HUES64 (cell line): Measurements from ENCODE around the gene CLEC4M.

Experiments
- H3K27ac ChIP-seq: 2 replicates; pipeline ENCODE4 v1.7.0; 2013; ENCODE audit warnings: low read depth, low read length, inconsistent platforms
- H3K27me3 ChIP-seq: 2 replicates; pipeline ENCODE4 v1.6.1; 2013; ENCODE audit warnings: mild to moderate bottlenecking, low read length; ENCODE audit not compliant: insufficient read depth
- H3K36me3 ChIP-seq: 2 replicates; pipeline ENCODE4 v1.6.1; 2013; ENCODE audit warnings: mild to moderate bottlenecking, low read length; ENCODE audit not compliant: insufficient read depth
- H3K4me1 ChIP-seq: 2 replicates; pipeline ENCODE4 v1.6.1; 2013; ENCODE audit warnings: mild to moderate bottlenecking, low read length, moderate library complexity; ENCODE audit not compliant: insufficient read depth
- H3K4me3 ChIP-seq: 2 replicates; pipeline ENCODE4 v1.5.1; 2013; ENCODE audit warnings: mild to moderate bottlenecking, low read length, moderate library complexity
- H3K9ac ChIP-seq: 2 replicates; pipeline ENCODE4 v1.6.1; 2013; ENCODE audit warnings: mild to moderate bottlenecking, low read depth, low read length
- H3K9me3 ChIP-seq: 2 replicates; pipeline ENCODE4 v1.6.1; 2013; ENCODE audit warnings: low read depth, low read length; ENCODE audit not compliant: insufficient read depth
- WGBS: fragments of 150-250, 120-280 bp; methylation state at CpG from one replicate; pipeline ENCODE4 v1.1.7; 2013; ENCODE audit warnings: missing lambda C conversion rate; 5-methylcytosine and 5-hydroxymethylcytosine counted together

Gene CLEC4M

GRCh38 chr19:7778081-7778480, 15.0 kb downstream of the CLEC4M start:
- Histone ChIP-seq H3K27me3 (peaks cover 8% of the 10 kb centered on the region), H3K4me1 (no peaks in the 10 kb centered on the region), H3K9ac (no peak overlapping the region), H3K9me3 (no peaks in the 10 kb centered on the region), H3K27ac (no peak overlapping the region), H3K4me3 (no peak overlapping the region), H3K36me3 (no peaks in the 10 kb centered on the region)
- WGBS = 70% methylated on average over 5 of the region's 5 CpGs

DNA sequence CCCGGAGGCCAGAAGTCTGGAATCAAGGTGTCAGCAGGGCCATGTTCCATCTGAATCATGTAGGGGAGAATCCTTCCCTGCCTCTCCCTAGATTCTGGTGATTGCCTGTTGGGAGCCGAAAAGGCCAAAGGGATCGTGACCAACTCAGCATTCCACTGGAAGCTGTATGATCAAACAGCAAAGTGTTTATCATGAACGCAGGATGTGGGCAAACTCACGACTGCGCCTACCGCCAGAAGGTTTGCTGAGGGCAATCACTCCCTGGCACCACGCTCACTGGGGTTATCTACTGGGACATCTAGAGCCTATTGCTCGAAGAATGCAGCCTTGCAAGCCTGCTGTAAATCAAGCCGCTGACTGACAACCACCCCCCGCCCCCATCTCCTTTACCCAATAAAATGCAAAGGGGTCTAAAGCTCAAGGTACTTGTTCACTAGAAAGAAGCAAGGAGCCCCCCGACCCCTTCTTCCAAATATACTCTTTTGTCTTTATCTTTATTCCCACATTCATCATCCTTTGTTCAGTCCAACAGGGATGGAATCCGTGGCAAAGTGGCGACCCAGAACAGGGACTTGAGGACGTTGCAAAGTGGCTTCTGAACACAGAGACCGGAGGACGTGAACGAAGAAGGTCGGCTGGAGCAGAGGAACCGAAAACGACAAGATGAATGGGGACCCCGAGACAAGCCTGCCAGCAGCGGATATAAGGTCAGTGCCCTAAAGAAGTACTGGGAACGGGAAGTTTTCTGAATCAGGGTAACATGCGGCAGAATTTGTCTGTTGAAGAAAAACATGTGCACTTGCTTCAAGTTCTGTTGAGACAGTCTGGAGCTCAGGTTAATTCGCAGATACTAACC, 16.8 kb downstream of the CLEC4M start:
- H3K27ac ChIP-seq = no peak overlapping the region
- H3K4me1 ChIP-seq = peaks cover 7% of the 10 kb centered on the region
- H3K27me3 ChIP-seq = peaks cover 26% of the 10 kb centered on the region
- no peak overlapping the region for H3K4me3 ChIP-seq
- WGBS = 81% methylated on average over 26 of the region's 26 CpGs
- H3K9me3 ChIP-seq = no peaks in the 10 kb centered on the region
- no peaks in the 10 kb centered on the region for H3K36me3 ChIP-seq
- no peak overlapping the region for H3K9ac ChIP-seq

DNA sequence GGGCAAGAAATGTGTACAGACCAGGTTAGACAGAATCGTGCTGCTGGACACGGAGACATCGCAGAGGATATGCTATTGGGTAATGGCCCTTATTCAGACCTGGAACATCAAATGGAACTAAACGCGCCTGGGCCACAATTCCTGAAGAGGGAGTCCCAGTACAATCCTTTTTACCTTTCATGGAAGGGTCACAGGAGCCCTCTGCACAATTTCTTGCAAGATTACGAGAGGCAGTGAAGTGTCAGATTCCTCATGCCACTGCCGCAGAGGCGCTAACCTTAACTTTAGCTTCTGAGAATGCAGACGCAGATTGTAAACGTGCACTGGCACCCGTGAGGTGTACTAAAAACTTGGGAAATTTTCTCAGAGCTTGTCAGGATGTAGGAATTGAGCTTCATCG, 18.1 kb downstream of the CLEC4M start:
- H3K27me3 ChIP-seq = peaks cover 29% of the 10 kb centered on the region
- peaks cover 7% of the 10 kb centered on the region for H3K4me1 ChIP-seq
- H3K36me3 ChIP-seq = no peaks in the 10 kb centered on the region
- no peak overlapping the region for H3K9ac ChIP-seq
- WGBS = 70% methylated on average over 12 of the region's 12 CpGs
- H3K9me3 ChIP-seq = no peaks in the 10 kb centered on the region
- no peak overlapping the region for H3K27ac ChIP-seq
- H3K4me3 ChIP-seq = no peak overlapping the region

DNA sequence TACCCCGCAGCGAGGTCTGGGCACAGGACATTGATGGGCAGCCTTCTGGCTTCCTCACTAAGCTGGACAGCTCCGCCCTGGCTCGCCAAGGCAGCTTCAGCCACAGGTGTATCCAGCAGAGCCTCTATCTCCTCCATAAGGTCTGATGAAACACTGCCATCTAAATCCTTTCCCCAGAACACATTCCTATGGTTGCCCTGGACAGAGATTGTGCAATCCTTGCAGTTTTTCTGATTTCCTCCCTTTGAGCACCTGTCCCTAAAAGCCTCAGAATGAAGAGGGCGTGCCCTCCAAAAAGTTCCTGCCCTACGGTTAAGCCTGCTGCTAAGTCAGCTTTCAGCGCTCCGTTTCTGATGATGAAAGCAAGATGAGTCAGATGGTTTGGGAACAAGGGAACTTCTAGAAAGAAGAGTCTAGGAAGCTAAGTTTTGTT, 21.0 kb downstream of the CLEC4M start:
- Histone ChIP-seq H3K27ac (no peak overlapping the region), H3K27me3 (peaks cover 57% of the 10 kb centered on the region), H3K4me1 (peaks cover 7% of the 10 kb centered on the region), H3K36me3 (no peaks in the 10 kb centered on the region), H3K9me3 (no peaks in the 10 kb centered on the region), H3K4me3 (no peak overlapping the region), H3K9ac (no peak overlapping the region)
- 16% methylated on average over 8 of the region's 8 CpGs for WGBS

DNA sequence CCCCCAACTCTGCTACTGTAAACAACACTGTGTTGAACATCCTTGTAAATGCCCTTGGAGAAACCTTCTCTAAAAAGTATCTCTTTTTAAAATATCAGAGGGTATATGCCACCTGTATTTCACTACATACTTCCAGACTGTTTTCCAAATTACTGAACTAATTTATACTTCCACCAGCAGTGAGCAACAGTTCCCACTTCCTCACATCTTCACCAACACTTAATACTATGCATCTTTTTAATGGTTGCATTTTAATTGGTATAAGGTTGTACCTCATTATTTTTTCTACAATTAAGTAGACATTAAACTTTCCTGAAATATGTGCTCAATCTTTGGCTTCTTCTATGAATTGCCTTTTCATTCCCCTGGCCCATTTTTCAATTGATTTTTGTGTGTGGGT, 21.8 kb downstream of the CLEC4M start:
- H3K4me3 ChIP-seq = no peak overlapping the region
- H3K9ac ChIP-seq = no peak overlapping the region
- peaks cover 65% of the 10 kb centered on the region for H3K27me3 ChIP-seq
- peaks cover 7% of the 10 kb centered on the region for H3K4me1 ChIP-seq
- no peaks in the 10 kb centered on the region for H3K9me3 ChIP-seq
- no peaks in the 10 kb centered on the region for H3K36me3 ChIP-seq
- no peak overlapping the region for H3K27ac ChIP-seq

DNA sequence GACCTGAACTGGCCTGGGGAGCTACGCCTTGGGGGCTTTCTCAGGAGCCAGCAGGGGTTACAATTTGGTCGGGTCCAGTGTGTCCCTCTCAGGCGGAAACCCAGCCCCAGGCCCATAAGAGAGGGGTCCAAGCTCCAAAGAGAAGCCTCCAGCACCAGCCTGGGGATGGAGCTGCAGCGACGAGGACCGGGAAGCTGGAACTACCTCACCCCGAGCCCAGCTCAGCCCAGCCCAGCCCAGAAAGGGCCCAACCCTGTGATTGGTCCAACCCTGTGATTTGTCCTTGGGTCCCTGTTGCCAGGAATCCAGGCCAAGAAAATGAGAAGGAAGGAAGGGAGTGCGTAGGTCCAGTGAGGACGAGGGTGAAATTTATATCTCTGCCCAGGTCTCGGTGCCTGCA, 24.1 kb downstream of the CLEC4M start:
- peak overlapping the region; percentile 40 for H3K4me3 ChIP-seq
- H3K4me1 ChIP-seq = peaks cover 7% of the 10 kb centered on the region
- H3K9me3 ChIP-seq = no peaks in the 10 kb centered on the region
- no peak overlapping the region for H3K9ac ChIP-seq
- H3K27ac ChIP-seq = no peak overlapping the region
- peaks cover 75% of the 10 kb centered on the region for H3K27me3 ChIP-seq
- 31% methylated on average over 10 of the region's 10 CpGs for WGBS
- H3K36me3 ChIP-seq = no peaks in the 10 kb centered on the region

GRCh38 chr19:7787602-7788177, 24.6 kb downstream of the CLEC4M start:
- H3K4me1 ChIP-seq = peaks cover 7% of the 10 kb centered on the region
- no peaks in the 10 kb centered on the region for H3K36me3 ChIP-seq
- H3K27me3 ChIP-seq = peaks cover 75% of the 10 kb centered on the region
- no peak overlapping the region for H3K27ac ChIP-seq
- whole genome bisulfite sequencing = 46% methylated on average over 22 of the region's 22 CpGs
- H3K9me3 ChIP-seq = no peaks in the 10 kb centered on the region
- H3K4me3 ChIP-seq = peak overlapping the region; percentile 40
- no peak overlapping the region for H3K9ac ChIP-seq

DNA sequence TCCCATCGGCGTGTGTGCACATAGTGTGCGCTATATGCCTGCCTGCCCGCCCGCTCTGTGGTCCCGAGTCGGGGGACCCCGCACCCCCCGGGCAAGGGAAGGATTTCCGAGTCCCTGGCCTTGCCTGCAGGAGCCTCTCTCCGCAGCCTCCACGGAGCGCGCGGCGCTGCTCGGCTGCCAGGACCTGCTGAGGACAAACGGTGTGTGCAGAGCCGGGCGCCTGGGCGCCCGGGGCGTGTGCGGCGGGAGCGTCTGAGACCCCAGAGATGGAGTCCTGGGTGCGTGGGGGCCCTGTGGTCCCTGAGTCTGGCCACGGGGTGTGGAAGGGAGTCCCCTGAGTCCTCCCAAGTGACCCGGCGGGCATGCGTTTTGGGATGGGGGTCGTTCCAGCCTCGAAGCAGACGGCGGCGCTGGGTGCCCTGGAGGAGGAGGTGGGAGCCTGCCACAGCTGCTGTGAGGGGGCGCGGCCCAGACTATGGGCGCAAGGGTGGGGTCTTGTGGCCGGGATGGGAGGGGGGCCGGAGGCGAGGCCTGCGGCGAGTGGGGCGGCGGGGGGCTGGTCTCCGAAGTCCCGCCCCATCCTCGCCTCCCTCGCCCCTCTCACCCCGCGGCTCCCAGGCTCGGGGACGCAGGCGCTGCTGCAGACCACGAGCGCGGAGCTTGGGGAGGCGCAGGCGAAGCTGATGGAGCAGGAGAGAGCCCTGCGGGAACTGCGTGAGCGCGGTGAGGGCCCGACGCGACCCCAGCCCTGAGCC, 25.3 kb downstream of the CLEC4M start:
- Histone ChIP-seq H3K27me3 (peaks cover 70% of the 10 kb centered on the region), H3K27ac (no peak overlapping the region), H3K36me3 (no peaks in the 10 kb centered on the region), H3K4me1 (peaks cover 7% of the 10 kb centered on the region), H3K4me3 (peak overlapping the region; percentile 49), H3K9ac (no peak overlapping the region), H3K9me3 (no peaks in the 10 kb centered on the region)
- 10% methylated on average over 65 of the region's 67 CpGs for WGBS

GRCh38 chr19:7788933-7789323, 25.9 kb downstream of the CLEC4M start:
- Histone ChIP-seq H3K36me3 (no peaks in the 10 kb centered on the region), H3K4me3 (peak overlapping the region; percentile 49), H3K27me3 (peaks cover 64% of the 10 kb centered on the region), H3K9me3 (no peaks in the 10 kb centered on the region), H3K27ac (no peak overlapping the region), H3K9ac (no peak overlapping the region), H3K4me1 (peaks cover 6% of the 10 kb centered on the region)
- WGBS = 6% methylated on average over 23 of the region's 23 CpGs

DNA sequence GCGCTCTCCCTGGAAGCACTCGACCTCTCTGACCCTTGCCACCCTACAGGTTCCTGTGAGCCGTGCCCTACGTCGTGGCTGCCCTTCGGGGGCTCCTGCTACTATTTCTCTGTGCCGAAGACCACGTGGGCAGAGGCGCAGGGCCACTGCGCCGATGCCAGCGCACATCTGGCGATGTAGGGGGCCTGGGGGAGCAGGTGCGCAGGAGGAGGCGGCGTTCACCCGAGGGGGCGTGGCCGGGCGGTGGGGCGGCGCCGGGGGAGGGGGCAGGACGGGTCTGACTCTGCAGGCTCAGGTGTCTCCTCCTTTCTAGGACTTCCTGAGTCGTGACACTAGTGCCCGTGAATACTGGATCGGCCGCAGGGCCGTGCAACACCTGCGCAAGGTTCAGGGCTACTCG, 26.4 kb downstream of the CLEC4M start:
- no peaks in the 10 kb centered on the region for H3K9me3 ChIP-seq
- H3K36me3 ChIP-seq = no peaks in the 10 kb centered on the region
- no peak overlapping the region for H3K9ac ChIP-seq
- peaks cover under 1% of the 10 kb centered on the region for H3K4me1 ChIP-seq
- peaks cover 59% of the 10 kb centered on the region for H3K27me3 ChIP-seq
- WGBS = 16% methylated on average over 31 of the region's 31 CpGs
- H3K4me3 ChIP-seq = peak overlapping the region; percentile 49
- H3K27ac ChIP-seq = no peak overlapping the region

- WGBS = 90% methylated on average over 14 of the region's 14 CpGs
- Histone ChIP-seq H3K27ac (no peak overlapping the region), H3K9ac (no peak overlapping the region), H3K4me3 (no peak overlapping the region), H3K9me3 (no peaks in the 10 kb centered on the region), H3K36me3 (no peaks in the 10 kb centered on the region), H3K4me1 (no peaks in the 10 kb centered on the region), H3K27me3 (peaks cover 55% of the 10 kb centered on the region)
Observed at GRCh38 chr19:7790416-7790815, 27.4 kb downstream of the CLEC4M start.
